Urothelium cell line (cell line): ENCODE data around the gene WWC1.
A peak's percentile ranks its signal among the peaks of the same experiment; 100 is the strongest.

Experiments used
- DNase-seq: peaks from one replicate; pipeline ENCODE4 v3.0.0; 2011; ENCODE audit warnings: low spot score, mixed read lengths
- FAIRE-seq: peaks from 2 replicates; lab custom pipeline; 2011; peaks lifted over from hg19 to GRCh38; lab: Jason Lieb, UNC

Gene WWC1

GRCh38 chr5:168401880-168402279 is 110.4 kb downstream of the WWC1 start:
- no peak for DNase-seq
- no peak for FAIRE-seq

GRCh38 chr5:168404365-168404764 is 112.9 kb downstream of the WWC1 start:
- DNase-seq: peak; percentile 68
- FAIRE-seq: no peak

GRCh38 chr5:168407211-168407610 is 115.8 kb downstream of the WWC1 start:
- DNase-seq (no peak), FAIRE-seq (no peak)

GRCh38 chr5:168408561-168409305 is 117.3 kb downstream of the WWC1 start:
- DNase-seq (no peak), FAIRE-seq (no peak)

- peak; percentile 52 for DNase-seq
- peak; percentile 27 for FAIRE-seq
Measured at GRCh38 chr5:168409591-168410458, 118.4 kb downstream of the WWC1 start.

- DNase-seq: no peak
- no peak for FAIRE-seq
Measured at GRCh38 chr5:168411871-168412270, 120.4 kb downstream of the WWC1 start.

- no peak for DNase-seq
- no peak for FAIRE-seq
Measured at GRCh38 chr5:168413062-168413461, 121.6 kb downstream of the WWC1 start.

GRCh38 chr5:168413596-168413995 is 122.2 kb downstream of the WWC1 start:
- FAIRE-seq (no peak), DNase-seq (no peak)

- no peak for FAIRE-seq
Measured at GRCh38 chr5:168415401-168415800, 124.0 kb downstream of the WWC1 start.

GRCh38 chr5:168415971-168416370 is 124.5 kb downstream of the WWC1 start:
- FAIRE-seq: no peak
- DNase-seq: no peak

More at GRCh38 chr5:168415401-168415800, 124.0 kb downstream of the WWC1 start:
- DNase-seq: no peak

GRCh38 chr5:168417731-168418429 is 126.4 kb downstream of the WWC1 start:
- FAIRE-seq (no peak), DNase-seq (no peak)

- no peak for FAIRE-seq
- DNase-seq: no peak
Measured at GRCh38 chr5:168420461-168420860, 129.0 kb downstream of the WWC1 start.

GRCh38 chr5:168422431-168422830 is 131.0 kb downstream of the WWC1 start:
- DNase-seq: no peak
- no peak for FAIRE-seq

- no peak for FAIRE-seq
Measured at GRCh38 chr5:168423478-168423877, 132.0 kb downstream of the WWC1 start.

GRCh38 chr5:168423971-168424370 is 132.5 kb downstream of the WWC1 start:
- FAIRE-seq: no peak

More at GRCh38 chr5:168423478-168423877, 132.0 kb downstream of the WWC1 start:
- no peak for DNase-seq

GRCh38 chr5:168424594-168425323 is 133.3 kb downstream of the WWC1 start:
- no peak for DNase-seq
- no peak for FAIRE-seq

More at GRCh38 chr5:168423971-168424370, 132.5 kb downstream of the WWC1 start:
- no peak for DNase-seq

GRCh38 chr5:168426007-168426863 is 134.8 kb downstream of the WWC1 start:
- DNase-seq: no peak
- FAIRE-seq: no peak

- FAIRE-seq: no peak
Measured at GRCh38 chr5:168426864-168427172, 135.4 kb downstream of the WWC1 start.

GRCh38 chr5:168427224-168427623 is 135.8 kb downstream of the WWC1 start:
- FAIRE-seq (no peak), DNase-seq (no peak)

More at GRCh38 chr5:168426864-168427172, 135.4 kb downstream of the WWC1 start:
- no peak for DNase-seq

GRCh38 chr5:168428552-168428951 is 137.1 kb downstream of the WWC1 start:
- DNase-seq (no peak), FAIRE-seq (no peak)
